ENCODE results near the gene COQ4.

GRCh38 chr9:128335914-128336313 is 13.3 kb downstream of the COQ4 start:
- TF ChIP-seq, protein P1, sequence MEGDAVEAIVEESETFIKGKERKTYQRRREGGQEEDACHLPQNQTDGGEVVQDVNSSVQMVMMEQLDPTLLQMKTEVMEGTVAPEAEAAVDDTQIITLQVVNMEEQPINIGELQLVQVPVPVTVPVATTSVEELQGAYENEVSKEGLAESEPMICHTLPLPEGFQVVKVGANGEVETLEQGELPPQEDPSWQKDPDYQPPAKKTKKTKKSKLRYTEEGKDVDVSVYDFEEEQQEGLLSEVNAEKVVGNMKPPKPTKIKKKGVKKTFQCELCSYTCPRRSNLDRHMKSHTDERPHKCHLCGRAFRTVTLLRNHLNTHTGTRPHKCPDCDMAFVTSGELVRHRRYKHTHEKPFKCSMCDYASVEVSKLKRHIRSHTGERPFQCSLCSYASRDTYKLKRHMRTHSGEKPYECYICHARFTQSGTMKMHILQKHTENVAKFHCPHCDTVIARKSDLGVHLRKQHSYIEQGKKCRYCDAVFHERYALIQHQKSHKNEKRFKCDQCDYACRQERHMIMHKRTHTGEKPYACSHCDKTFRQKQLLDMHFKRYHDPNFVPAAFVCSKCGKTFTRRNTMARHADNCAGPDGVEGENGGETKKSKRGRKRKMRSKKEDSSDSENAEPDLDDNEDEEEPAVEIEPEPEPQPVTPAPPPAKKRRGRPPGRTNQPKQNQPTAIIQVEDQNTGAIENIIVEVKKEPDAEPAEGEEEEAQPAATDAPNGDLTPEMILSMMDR (IDR thresholded peaks at IDR 0.05; ENCODE audit: insufficient read depth, low read depth, low read length), result no peak
- TF ChIP-seq EZH2 (IDR thresholded peaks at IDR 0.05; ENCODE audit: insufficient read depth, low read length), result no peak
